Activated CD4-positive, alpha-beta memory T cell treated with anti-CD3 and anti-CD28 coated beads, Interleukin-2, amount 10 ng/mL, durations not matched to agents 7 days and 5 days (primary cell): Measurements from ENCODE around the gene KRT6B. TPM values are rescaled to one million over a fixed set of nuclear protein-coding genes. Genes with fewer than 3 reads are reported as not detected.

Experiments used
- CTCF ChIA-PET: fragments of 350-600 bp; sonication (Branson Sonifier 250); formaldehyde crosslinking; loops from one replicate; lab custom pipeline; 2021; ENCODE audit warnings: antibody characterized with exemption, inconsistent platforms; lab: Charles Lee
- POLR2A ChIA-PET: fragments of 350-600 bp; sonication (Branson Sonifier 250); formaldehyde crosslinking; loops from one replicate; lab custom pipeline; 2021; ENCODE audit warnings: antibody characterized with exemption; lab: Charles Lee
- DNase-seq: peaks from one replicate; pipeline ENCODE4 v3.0.0-alpha.2; 2020
- H3K27ac Mint-ChIP-seq: one replicate; pipeline ENCODE4 v1.8.0; 2021; ENCODE audit warnings: mild to moderate bottlenecking, mixed read lengths
- H3K27me3 Mint-ChIP-seq: one replicate; pipeline ENCODE4 v1.8.0; 2021; ENCODE audit warnings: mixed read lengths
- H3K36me3 Mint-ChIP-seq: one replicate; pipeline ENCODE4 v1.8.0; 2021; ENCODE audit warnings: low read depth, mixed read lengths
- H3K4me1 Mint-ChIP-seq: one replicate; pipeline ENCODE4 v1.8.0; 2021; ENCODE audit warnings: mixed read lengths
- H3K4me3 Mint-ChIP-seq: one replicate; pipeline ENCODE4 v1.8.0; 2021; ENCODE audit warnings: mild to moderate bottlenecking, mixed read lengths
- H3K9me3 Mint-ChIP-seq: one replicate; pipeline ENCODE4 v1.8.0; 2021; ENCODE audit warnings: mixed read lengths
- total RNA-seq, 2 experiments: library from RNA; stranded (reverse); gene quantifications; one replicate each; pipeline ENCODE4 v1.2.3, GENCODE V29; 2021

Gene KRT6B
- total RNA-seq, 2 experiments from 2014 or later, result not detected

- no peaks in the 10 kb centered on the region for H3K36me3 Mint-ChIP-seq
- no peaks in the 10 kb centered on the region for H3K9me3 Mint-ChIP-seq
- no peak for DNase-seq
- H3K27me3 Mint-ChIP-seq, result peaks cover 22% of the 10 kb centered on the region
- ChIA-PET CTCF (no interaction called here), POLR2A (no interaction called here)
- H3K27ac Mint-ChIP-seq, result no peak overlapping the region
- H3K4me1 Mint-ChIP-seq, result no peaks in the 10 kb centered on the region
- no peak overlapping the region for H3K4me3 Mint-ChIP-seq
Observed at GRCh38 chr12:52426034-52426433, 25.9 kb downstream of the KRT6B start.

- no peak for DNase-seq
- no peak overlapping the region for H3K27ac Mint-ChIP-seq
- H3K36me3 Mint-ChIP-seq, result no peaks in the 10 kb centered on the region
- no peak overlapping the region for H3K4me3 Mint-ChIP-seq
- H3K9me3 Mint-ChIP-seq, result no peaks in the 10 kb centered on the region
- ChIA-PET CTCF (no interaction called here), POLR2A (no interaction called here)
- peaks cover 24% of the 10 kb centered on the region for H3K27me3 Mint-ChIP-seq
- no peaks in the 10 kb centered on the region for H3K4me1 Mint-ChIP-seq
Observed at GRCh38 chr12:52425466-52425865, 26.5 kb downstream of the KRT6B start.

GRCh38 chr12:52423661-52424500 is 28.1 kb downstream of the KRT6B start:
- DNase-seq, result no peak
- no peaks in the 10 kb centered on the region for H3K36me3 Mint-ChIP-seq
- no peak overlapping the region for H3K4me3 Mint-ChIP-seq
- H3K27me3 Mint-ChIP-seq, result peaks cover 25% of the 10 kb centered on the region
- H3K27ac Mint-ChIP-seq, result no peak overlapping the region
- H3K4me1 Mint-ChIP-seq, result no peaks in the 10 kb centered on the region
- POLR2A ChIA-PET, result no interaction called here
- H3K9me3 Mint-ChIP-seq, result no peaks in the 10 kb centered on the region
- CTCF ChIA-PET, result no interaction called here

- peaks cover 18% of the 10 kb centered on the region for H3K27me3 Mint-ChIP-seq
- H3K4me1 Mint-ChIP-seq, result no peaks in the 10 kb centered on the region
- H3K36me3 Mint-ChIP-seq, result no peaks in the 10 kb centered on the region
- no peaks in the 10 kb centered on the region for H3K9me3 Mint-ChIP-seq
- no peak overlapping the region for H3K4me3 Mint-ChIP-seq
- CTCF ChIA-PET, result no interaction called here
- POLR2A ChIA-PET, result no interaction called here
- DNase-seq, result no peak
- no peak overlapping the region for H3K27ac Mint-ChIP-seq
Observed at GRCh38 chr12:52423035-52423434, 28.9 kb downstream of the KRT6B start.

GRCh38 chr12:52419656-52420055 is 32.3 kb downstream of the KRT6B start:
- no peak for DNase-seq
- Mint-ChIP-seq H3K27ac (no peak overlapping the region), H3K36me3 (no peaks in the 10 kb centered on the region), H3K4me3 (no peak overlapping the region), H3K27me3 (peaks cover 22% of the 10 kb centered on the region), H3K9me3 (no peaks in the 10 kb centered on the region), H3K4me1 (peaks cover 3% of the 10 kb centered on the region)
- ChIA-PET POLR2A (no interaction called here), CTCF (no interaction called here)

- ChIA-PET CTCF (no interaction called here), POLR2A (no interaction called here)
- DNase-seq, result no peak
- no peak overlapping the region for H3K4me3 Mint-ChIP-seq
- H3K9me3 Mint-ChIP-seq, result no peaks in the 10 kb centered on the region
- peaks cover 22% of the 10 kb centered on the region for H3K27me3 Mint-ChIP-seq
- H3K4me1 Mint-ChIP-seq, result peaks cover 3% of the 10 kb centered on the region
- no peaks in the 10 kb centered on the region for H3K36me3 Mint-ChIP-seq
- H3K27ac Mint-ChIP-seq, result no peak overlapping the region
Observed at GRCh38 chr12:52418576-52419110, 33.3 kb downstream of the KRT6B start.

GRCh38 chr12:52417740-52418139 is 34.2 kb downstream of the KRT6B start:
- POLR2A ChIA-PET, result no interaction called here
- H3K4me3 Mint-ChIP-seq, result no peak overlapping the region
- H3K27me3 Mint-ChIP-seq, result peaks cover 22% of the 10 kb centered on the region
- H3K36me3 Mint-ChIP-seq, result no peaks in the 10 kb centered on the region
- CTCF ChIA-PET, result no interaction called here
- H3K4me1 Mint-ChIP-seq, result peaks cover 3% of the 10 kb centered on the region
- no peak for DNase-seq
- H3K27ac Mint-ChIP-seq, result no peak overlapping the region
- no peaks in the 10 kb centered on the region for H3K9me3 Mint-ChIP-seq

GRCh38 chr12:52416795-52417194 is 35.2 kb downstream of the KRT6B start:
- Mint-ChIP-seq H3K4me1 (peaks cover 3% of the 10 kb centered on the region), H3K27ac (no peak overlapping the region), H3K36me3 (no peaks in the 10 kb centered on the region), H3K4me3 (no peak overlapping the region), H3K9me3 (no peaks in the 10 kb centered on the region), H3K27me3 (peaks cover 16% of the 10 kb centered on the region)
- no peak for DNase-seq
- ChIA-PET CTCF (no interaction called here), POLR2A (no interaction called here)

GRCh38 chr12:52415870-52416750 is 35.8 kb downstream of the KRT6B start:
- Mint-ChIP-seq H3K4me1 (peaks cover 3% of the 10 kb centered on the region), H3K27ac (no peak overlapping the region), H3K36me3 (no peaks in the 10 kb centered on the region), H3K4me3 (no peak overlapping the region), H3K27me3 (peaks cover 14% of the 10 kb centered on the region), H3K9me3 (no peaks in the 10 kb centered on the region)
- CTCF ChIA-PET, result no interaction called here
- no peak for DNase-seq
- POLR2A ChIA-PET, result no interaction called here

GRCh38 chr12:52414936-52415335 is 37.0 kb downstream of the KRT6B start:
- H3K4me1 Mint-ChIP-seq, result peaks cover 3% of the 10 kb centered on the region
- H3K27ac Mint-ChIP-seq, result no peak overlapping the region
- H3K36me3 Mint-ChIP-seq, result no peaks in the 10 kb centered on the region
- H3K9me3 Mint-ChIP-seq, result no peaks in the 10 kb centered on the region
- peaks cover 9% of the 10 kb centered on the region for H3K27me3 Mint-ChIP-seq
- DNase-seq, result no peak
- POLR2A ChIA-PET, result no interaction called here
- no peak overlapping the region for H3K4me3 Mint-ChIP-seq
- CTCF ChIA-PET, result no interaction called here

- H3K4me1 Mint-ChIP-seq, result peaks cover 3% of the 10 kb centered on the region
- ChIA-PET POLR2A (no interaction called here), CTCF (interaction anchor here (0.5 kb wide), 1 partner anchor 484 kb away, joined by 3 read pairs; no protein-coding TSS in a partner anchor)
- no peaks in the 10 kb centered on the region for H3K36me3 Mint-ChIP-seq
- no peak for DNase-seq
- no peak overlapping the region for H3K27ac Mint-ChIP-seq
- no peak overlapping the region for H3K4me3 Mint-ChIP-seq
- H3K9me3 Mint-ChIP-seq, result no peaks in the 10 kb centered on the region
- H3K27me3 Mint-ChIP-seq, result peaks cover 6% of the 10 kb centered on the region
Observed at GRCh38 chr12:52413782-52414345, 38.1 kb downstream of the KRT6B start.

- H3K36me3 Mint-ChIP-seq, result no peaks in the 10 kb centered on the region
- peaks cover 6% of the 10 kb centered on the region for H3K27me3 Mint-ChIP-seq
- no peaks in the 10 kb centered on the region for H3K9me3 Mint-ChIP-seq
- ChIA-PET CTCF (no interaction called here), POLR2A (no interaction called here)
- H3K4me1 Mint-ChIP-seq, result peaks cover 3% of the 10 kb centered on the region
- no peak overlapping the region for H3K4me3 Mint-ChIP-seq
- H3K27ac Mint-ChIP-seq, result no peak overlapping the region
- no peak for DNase-seq
Observed at GRCh38 chr12:52413202-52413601, 38.7 kb downstream of the KRT6B start.

GRCh38 chr12:52411815-52412214 is 40.1 kb downstream of the KRT6B start:
- Mint-ChIP-seq H3K4me3 (no peak overlapping the region), H3K27ac (no peak overlapping the region), H3K36me3 (no peaks in the 10 kb centered on the region), H3K9me3 (no peaks in the 10 kb centered on the region), H3K4me1 (peaks cover 3% of the 10 kb centered on the region), H3K27me3 (peaks cover 4% of the 10 kb centered on the region)
- CTCF ChIA-PET, result no interaction called here
- DNase-seq, result no peak
- POLR2A ChIA-PET, result no interaction called here
